K562 (cell line): ENCODE results near the gene NFE2. TPM values are rescaled to one million over a fixed set of nuclear protein-coding genes. Genes with fewer than 3 reads are reported as not detected.

ENCODE experiments used
- ATAC-seq: fragments of 200-7000 bp; cut with Tn5 transposase; 3 replicates; pipeline ENCODE4 v1.9.1; 2020; ENCODE audit warnings: moderate library complexity
- BruUV-seq: library from RNA; stranded (reverse); fragments of 400-500 nt; replicated peaks from 2 replicates; lab custom pipeline; 2021; lab: Mats Ljungman, UMichigan
- CTCF ChIA-PET: fragments of 300-600 bp; formaldehyde crosslinking; extraction: SDS; loops from one replicate; lab custom pipeline; 2021; ENCODE audit warnings: low intra/inter-chr PET ratio; lab: Yijun Ruan, JAX
- POLR2A ChIA-PET: fragments of 300-600, 350-650 bp; sonication (Branson Sonifier 250); formaldehyde crosslinking; extraction: SDS; loops from one replicate; lab custom pipeline; 2021; ENCODE audit warnings: antibody characterized with exemption, inconsistent platforms; lab: Yijun Ruan, JAX
- DNase-seq, 4 experiments: peaks; one replicate each; pipeline versions ENCODE4 v3.0.0 to v3.0.0-alpha.2; 2011 to 2018; ENCODE audit warnings: low spot score in 3 of 4, mixed read lengths in 3 of 4; ENCODE audit errors: extremely low read depth in 1 of 4
- FAIRE-seq: peaks from 2 replicates; lab custom pipeline; 2011; peaks lifted over from hg19 to GRCh38; lab: Jason Lieb, UNC
- H2AFZ ChIP-seq: 2 replicates; pipeline ENCODE4 v1.6.0; 2011; ENCODE audit warnings: low read depth, low read length, control low read depth, inconsistent platforms
- H3K27ac ChIP-seq: fragments of 200-600 bp; 3 replicates; pipeline ENCODE4 v1.8.0; 2011; ENCODE audit warnings: low read depth, mild to moderate bottlenecking, control low read depth, inconsistent platforms, low read length, moderate library complexity, mixed read lengths; ENCODE audit errors: extremely low read depth
- H3K27me3 ChIP-seq, 2 experiments: fragments of 300-600 bp in 1 of 2; 2 replicates in 1 of 2; 3 replicates in 1 of 2; pipeline versions ENCODE4 v1.6.0 to v1.8.0; 2011; ENCODE audit warnings: inconsistent platforms in 2 of 2, low read length in 2 of 2, mild to moderate bottlenecking in 1 of 2, mixed read lengths in 1 of 2, moderate library complexity in 1 of 2; ENCODE audit not compliant: control insufficient read depth in 2 of 2, insufficient read depth in 2 of 2
- H3K36me3 ChIP-seq: fragments of 300-600 bp; 3 replicates; pipeline ENCODE4 v1.8.0; 2011; ENCODE audit warnings: mild to moderate bottlenecking, low read length, inconsistent platforms; ENCODE audit not compliant: control insufficient read depth, insufficient read depth
- H3K4me1 ChIP-seq, 2 experiments: fragments of 200-600 bp in 1 of 2; replicated peaks in 1 of 2; 2 replicates in 1 of 2; 3 replicates in 1 of 2; pipeline versions ENCODE4 v1.5.1 to v1.8.0; 2011; ENCODE audit warnings: inconsistent platforms in 2 of 2, low read length in 2 of 2, mild to moderate bottlenecking in 1 of 2, mixed read lengths in 1 of 2, moderate library complexity in 1 of 2; ENCODE audit not compliant: control insufficient read depth in 2 of 2, insufficient read depth in 2 of 2
- H3K4me2 ChIP-seq: 2 replicates; pipeline ENCODE4 v1.6.1; 2011; ENCODE audit warnings: low read length, control low read depth, inconsistent platforms, mixed read lengths; ENCODE audit not compliant: insufficient read depth
- H3K4me3 ChIP-seq: fragments of 200-600 bp; sonication (generic), shearing (Covaris generic); 2 replicates; pipeline ENCODE4 v1.5.1; 2016; ENCODE audit warnings: control low read depth, inconsistent platforms
- H3K79me2 ChIP-seq: fragments of 200-600 bp; 3 replicates; pipeline ENCODE4 v1.8.0; 2011; ENCODE audit warnings: low read length, inconsistent platforms; ENCODE audit not compliant: control insufficient read depth, insufficient read depth
- H3K9ac ChIP-seq, 2 experiments: 2 replicates each; pipeline versions ENCODE4 v1.6.0 to v1.6.1; 2011; ENCODE audit warnings: low read depth in 2 of 2, low read length in 2 of 2, control low read depth in 1 of 2, inconsistent platforms in 1 of 2, mild to moderate bottlenecking in 1 of 2, mixed read lengths in 1 of 2; ENCODE audit not compliant: insufficient read depth in 1 of 2
- H3K9me1 ChIP-seq: one replicate; pipeline ENCODE4 v1.6.0; 2011; ENCODE audit warnings: inconsistent platforms, mild to moderate bottlenecking, low read length, moderate library complexity; ENCODE audit not compliant: control insufficient read depth, insufficient read depth
- H3K9me3 ChIP-seq: replicated peaks from 2 replicates; pipeline ENCODE4 v1.5.1; 2011; ENCODE audit warnings: low read depth, low read length, inconsistent platforms; ENCODE audit not compliant: control insufficient read depth, insufficient read depth
- H4K20me1 ChIP-seq: replicated peaks from 2 replicates; pipeline ENCODE4 v1.6.1; 2011; ENCODE audit warnings: low read length, inconsistent platforms, mixed read lengths; ENCODE audit not compliant: control insufficient read depth, insufficient read depth
- L3MBTL2 ChIP-seq: fragments of 450-650 bp; IDR thresholded peaks from 2 replicates; pipeline ENCODE4 v1.6.1; 2016; ENCODE audit warnings: mild to moderate bottlenecking, moderate library complexity
- NFRKB ChIP-seq: fragments of 450-650 bp; IDR thresholded peaks from 2 replicates; pipeline ENCODE4 v1.6.1; 2016; ENCODE audit warnings: low read depth
- SMAD2 ChIP-seq: fragments of 150-350 bp; IDR thresholded peaks from 2 replicates; pipeline ENCODE4 v1.6.1; 2014; ENCODE audit warnings: low read depth, mild to moderate bottlenecking, low read length
- SUPT5H ChIP-seq: fragments of 450-650 bp; IDR thresholded peaks from 2 replicates; pipeline ENCODE4 v1.6.1; 2016
- ZBTB8A ChIP-seq: fragments of 450-650 bp; IDR thresholded peaks from 2 replicates; pipeline ENCODE4 v1.6.1; 2018; ENCODE audit warnings: mild to moderate bottlenecking, moderate library complexity; ENCODE audit not compliant: partially characterized antibody
- in situ Hi-C: fragments of 300-500 bp; cut with MboI; formaldehyde crosslinking; loops from 4 replicates; pipeline ENCODE4 v1.15.0; 2018; ENCODE audit warnings: inconsistent platforms, mixed read lengths
- intact Hi-C: fragments of 100-400 bp; cut with micrococcal nuclease; formaldehyde crosslinking; loops from 2 replicates; pipeline ENCODE4 v1.14.2; 2022
- polyA plus RNA-seq, 8 experiments: library from polyadenylated mRNA; depleted of rRNA in 4 of 8; stranded (reverse) in 5 of 8; unstranded in 3 of 8; fragments of >200 nt; fragmentation: Nextera tagmentation in 2 of 8; fragmentation: Illumina TruSeq in 1 of 8; extraction: Ambion mirVana in 2 of 8; extraction: Trizol in 1 of 8; gene quantifications; 2 replicates each; pipeline versions ENCODE4 v1.2.1 to v1.2.3, GENCODE V29; 2011 to 2014; ENCODE audit warnings: inconsistent platforms in 1 of 8, missing spikeins in 1 of 8
- total RNA-seq, 7 experiments: library from RNA; depleted of rRNA in 6 of 7; stranded (reverse); fragments of >200 nt in 6 of 7; fragmentation: Illumina TruSeq in 2 of 7; extraction: Trizol in 2 of 7; gene quantifications; 2 replicates each; pipeline versions ENCODE4 v1.2.1 to v1.2.3, GENCODE V29; 2011 to 2021; ENCODE audit warnings: low replicate concordance in 1 of 7
- TF ChIP-seq, protein P1 (sequence below): sonication (generic); formaldehyde crosslinking; IDR thresholded peaks from 2 replicates; pipeline ENCODE4 v1.8.1; 2023; ENCODE audit warnings: missing genetic modification reagents, mild to moderate bottlenecking, borderline replicate concordance
- TF ChIP-seq, protein P2 (sequence below), 2 experiments: fragments of 450-650 bp; formaldehyde crosslinking in 1 of 2; IDR thresholded peaks; 2 replicates each; pipeline versions ENCODE4 v1.4.0 to v1.6.1; 2014 to 2020; ENCODE audit warnings: mild to moderate bottlenecking in 2 of 2, borderline replicate concordance in 1 of 2, low read depth in 1 of 2

Gene NFE2
- total and polyA plus RNA-seq, 9 of the 15 experiments (the other 6 are each of a cell fraction or from before 2014, with no cell fraction given) = 12.3 to 282 (median 208) TPM

DNA sequence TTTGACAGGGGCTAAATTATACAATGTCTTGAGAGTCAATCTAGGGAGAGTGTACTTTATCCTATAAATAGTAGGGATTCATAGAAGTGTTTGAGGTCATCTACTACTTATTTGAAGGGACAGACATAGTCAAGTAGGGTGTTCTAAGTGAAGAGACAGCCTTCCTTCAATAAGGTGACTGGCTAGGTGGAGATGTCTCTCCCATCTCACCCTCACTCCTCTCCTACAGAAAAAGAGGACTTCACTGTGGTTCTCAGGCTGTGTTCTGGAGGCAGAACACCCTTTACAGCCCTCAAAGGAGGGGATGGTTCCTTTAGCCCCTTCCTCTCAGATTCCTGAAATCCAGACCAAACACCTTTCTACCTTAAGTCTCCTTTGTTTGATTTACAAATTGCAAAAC is 2.8 kb upstream of the NFE2 start:
- H2AFZ ChIP-seq = no peak overlapping the region
- no TSS peak for BruUV-seq
- peak in 1 of 4 experiments; percentile 44 for DNase-seq
- H3K4me2 ChIP-seq = peak overlapping the region; percentile 90
- peak overlapping the region; percentile 31 to 73; a peak in 3 of 4 replicates for H3K9ac ChIP-seq
- no peak for FAIRE-seq
- CTCF ChIA-PET = interaction anchor here (0.6 kb wide), 1 partner anchor 31 kb away, joined by 3 read pairs; no protein-coding TSS in a partner anchor
- peak overlapping the region; percentile 19 for H3K4me3 ChIP-seq
- in situ Hi-C loops = no loop called here
- intact Hi-C loops = no loop called here
- POLR2A ChIA-PET = interaction anchor here (0.5 to 1.4 kb wide), 5 partner anchors 11 to 24 kb away, joined by 5 to 9 read pairs (median 6); partner anchors contain the start of genes CBX5, COPZ1 and HNRNPA1
- no peak for TF ChIP-seq SMAD2
- TF ChIP-seq SUPT5H = 0 out of 2 replicates have a peak, but pooled peaks have one; percentile 5
- TF ChIP-seq ZBTB8A = no peak
- TF ChIP-seq, protein P1, sequence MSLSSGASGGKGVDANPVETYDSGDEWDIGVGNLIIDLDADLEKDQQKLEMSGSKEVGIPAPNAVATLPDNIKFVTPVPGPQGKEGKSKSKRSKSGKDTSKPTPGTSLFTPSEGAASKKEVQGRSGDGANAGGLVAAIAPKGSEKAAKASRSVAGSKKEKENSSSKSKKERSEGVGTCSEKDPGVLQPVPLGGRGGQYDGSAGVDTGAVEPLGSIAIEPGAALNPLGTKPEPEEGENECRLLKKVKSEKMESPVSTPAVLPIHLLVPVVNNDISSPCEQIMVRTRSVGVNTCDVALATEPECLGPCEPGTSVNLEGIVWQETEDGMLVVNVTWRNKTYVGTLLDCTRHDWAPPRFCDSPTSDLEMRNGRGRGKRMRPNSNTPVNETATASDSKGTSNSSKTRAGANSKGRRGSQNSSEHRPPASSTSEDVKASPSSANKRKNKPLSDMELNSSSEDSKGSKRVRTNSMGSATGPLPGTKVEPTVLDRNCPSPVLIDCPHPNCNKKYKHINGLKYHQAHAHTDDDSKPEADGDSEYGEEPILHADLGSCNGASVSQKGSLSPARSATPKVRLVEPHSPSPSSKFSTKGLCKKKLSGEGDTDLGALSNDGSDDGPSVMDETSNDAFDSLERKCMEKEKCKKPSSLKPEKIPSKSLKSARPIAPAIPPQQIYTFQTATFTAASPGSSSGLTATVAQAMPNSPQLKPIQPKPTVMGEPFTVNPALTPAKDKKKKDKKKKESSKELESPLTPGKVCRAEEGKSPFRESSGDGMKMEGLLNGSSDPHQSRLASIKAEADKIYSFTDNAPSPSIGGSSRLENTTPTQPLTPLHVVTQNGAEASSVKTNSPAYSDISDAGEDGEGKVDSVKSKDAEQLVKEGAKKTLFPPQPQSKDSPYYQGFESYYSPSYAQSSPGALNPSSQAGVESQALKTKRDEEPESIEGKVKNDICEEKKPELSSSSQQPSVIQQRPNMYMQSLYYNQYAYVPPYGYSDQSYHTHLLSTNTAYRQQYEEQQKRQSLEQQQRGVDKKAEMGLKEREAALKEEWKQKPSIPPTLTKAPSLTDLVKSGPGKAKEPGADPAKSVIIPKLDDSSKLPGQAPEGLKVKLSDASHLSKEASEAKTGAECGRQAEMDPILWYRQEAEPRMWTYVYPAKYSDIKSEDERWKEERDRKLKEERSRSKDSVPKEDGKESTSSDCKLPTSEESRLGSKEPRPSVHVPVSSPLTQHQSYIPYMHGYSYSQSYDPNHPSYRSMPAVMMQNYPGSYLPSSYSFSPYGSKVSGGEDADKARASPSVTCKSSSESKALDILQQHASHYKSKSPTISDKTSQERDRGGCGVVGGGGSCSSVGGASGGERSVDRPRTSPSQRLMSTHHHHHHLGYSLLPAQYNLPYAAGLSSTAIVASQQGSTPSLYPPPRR (CRISPR knock-in tag) = no peak
- 0 out of 2 replicates have a peak, but pooled peaks have one; percentile 1 for TF ChIP-seq L3MBTL2
- TF ChIP-seq NFRKB = no peak
- TF ChIP-seq, protein P2, sequence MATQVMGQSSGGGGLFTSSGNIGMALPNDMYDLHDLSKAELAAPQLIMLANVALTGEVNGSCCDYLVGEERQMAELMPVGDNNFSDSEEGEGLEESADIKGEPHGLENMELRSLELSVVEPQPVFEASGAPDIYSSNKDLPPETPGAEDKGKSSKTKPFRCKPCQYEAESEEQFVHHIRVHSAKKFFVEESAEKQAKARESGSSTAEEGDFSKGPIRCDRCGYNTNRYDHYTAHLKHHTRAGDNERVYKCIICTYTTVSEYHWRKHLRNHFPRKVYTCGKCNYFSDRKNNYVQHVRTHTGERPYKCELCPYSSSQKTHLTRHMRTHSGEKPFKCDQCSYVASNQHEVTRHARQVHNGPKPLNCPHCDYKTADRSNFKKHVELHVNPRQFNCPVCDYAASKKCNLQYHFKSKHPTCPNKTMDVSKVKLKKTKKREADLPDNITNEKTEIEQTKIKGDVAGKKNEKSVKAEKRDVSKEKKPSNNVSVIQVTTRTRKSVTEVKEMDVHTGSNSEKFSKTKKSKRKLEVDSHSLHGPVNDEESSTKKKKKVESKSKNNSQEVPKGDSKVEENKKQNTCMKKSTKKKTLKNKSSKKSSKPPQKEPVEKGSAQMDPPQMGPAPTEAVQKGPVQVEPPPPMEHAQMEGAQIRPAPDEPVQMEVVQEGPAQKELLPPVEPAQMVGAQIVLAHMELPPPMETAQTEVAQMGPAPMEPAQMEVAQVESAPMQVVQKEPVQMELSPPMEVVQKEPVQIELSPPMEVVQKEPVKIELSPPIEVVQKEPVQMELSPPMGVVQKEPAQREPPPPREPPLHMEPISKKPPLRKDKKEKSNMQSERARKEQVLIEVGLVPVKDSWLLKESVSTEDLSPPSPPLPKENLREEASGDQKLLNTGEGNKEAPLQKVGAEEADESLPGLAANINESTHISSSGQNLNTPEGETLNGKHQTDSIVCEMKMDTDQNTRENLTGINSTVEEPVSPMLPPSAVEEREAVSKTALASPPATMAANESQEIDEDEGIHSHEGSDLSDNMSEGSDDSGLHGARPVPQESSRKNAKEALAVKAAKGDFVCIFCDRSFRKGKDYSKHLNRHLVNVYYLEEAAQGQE (IDR thresholded peaks at IDR 0.05; ENCODE audit: borderline replicate concordance) = no peak
- TF ChIP-seq, protein P2 (CRISPR knock-in tag; IDR thresholded peaks at IDR 0.05; ENCODE audit: low read depth) = no peak
- H3K79me2 ChIP-seq = peaks cover 75% of the 10 kb centered on the region
- no peaks in the 10 kb centered on the region for H3K27me3 ChIP-seq
- H3K9me1 ChIP-seq = no peaks in the 10 kb centered on the region
- no peaks in the 10 kb centered on the region for H4K20me1 ChIP-seq
- peak overlapping the region; percentile 82 for H3K27ac ChIP-seq
- no peak for ATAC-seq
- H3K4me1 ChIP-seq = peaks cover 34 to 39% of the 10 kb centered on the region in 2 experiments
- peaks cover 17% of the 10 kb centered on the region; the same call in 2 of the 3 replicates for H3K36me3 ChIP-seq
- no peaks in the 10 kb centered on the region for H3K9me3 ChIP-seq
